Fibroblast of the conjunctiva (primary cell): ENCODE results near the gene MRPL54.

Experiments used
- DNase-seq: peaks from one replicate; pipeline ENCODE4 v3.0.0-alpha.2; 2010; ENCODE audit warnings: low read depth

MRPL54 gene

GRCh38 chr19:3785451-3785937 lies 23.0 kb downstream of the MRPL54 start:
- no peak for DNase-seq

DNA sequence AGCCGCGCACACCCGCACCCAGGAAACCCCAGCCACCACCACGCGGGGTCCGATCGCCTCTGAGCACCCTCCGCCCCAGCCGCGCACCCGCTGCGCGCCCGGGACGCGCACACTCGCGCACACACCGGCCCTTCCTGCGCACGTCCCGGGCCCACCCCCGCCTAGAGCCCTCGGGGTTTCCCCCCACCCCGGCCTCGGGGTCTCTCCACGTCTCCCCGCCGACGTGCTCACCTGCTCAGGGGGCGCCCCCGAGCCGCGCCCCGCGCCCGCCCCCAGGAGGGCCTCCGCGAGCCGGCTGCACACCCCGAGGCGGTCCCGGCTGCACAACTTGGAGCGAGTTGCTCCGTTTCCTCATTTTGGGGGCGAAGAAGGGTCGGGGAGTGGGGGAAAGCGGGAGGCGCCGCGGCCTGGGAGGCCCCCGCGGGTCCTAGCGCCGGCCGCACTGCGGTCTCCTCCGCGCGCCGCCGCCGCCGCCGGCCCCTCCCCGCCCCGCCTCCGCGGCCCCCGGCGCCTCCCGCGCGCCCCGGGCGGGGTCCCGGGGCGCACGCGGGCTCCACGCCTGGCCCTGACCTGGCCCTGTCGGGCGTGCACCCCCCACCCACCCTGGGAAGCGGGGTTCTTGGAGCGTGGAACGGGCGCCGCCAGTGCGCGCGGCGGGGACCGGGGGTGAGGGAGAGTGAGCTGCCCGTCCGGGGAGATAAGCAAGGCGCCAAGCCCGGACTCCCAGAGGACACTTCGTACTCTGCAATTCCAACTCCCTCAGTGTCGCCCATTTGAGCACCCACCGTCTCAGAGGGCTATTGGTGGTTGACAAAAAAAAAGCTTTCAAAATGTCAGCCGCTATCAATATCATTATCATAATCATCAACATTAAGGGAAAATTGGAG lies 23.7 kb downstream of the MRPL54 start, which contains the start of gene MATK:
MATK (minus strand) TSS at position 444 of the 887 bp plus-strand sequence. CDS start 1,246 bp downstream, outside the sequence.
- DNase-seq, result no peak

GRCh38 chr19:3788996-3789778 lies 26.7 kb downstream of the MRPL54 start:
- no peak for DNase-seq

GRCh38 chr19:3790209-3790734 lies 27.8 kb downstream of the MRPL54 start:
- no peak for DNase-seq

GRCh38 chr19:3790941-3791340 lies 28.5 kb downstream of the MRPL54 start:
- no peak for DNase-seq

GRCh38 chr19:3792114-3792513 lies 29.6 kb downstream of the MRPL54 start:
- DNase-seq, result no peak

DNA sequence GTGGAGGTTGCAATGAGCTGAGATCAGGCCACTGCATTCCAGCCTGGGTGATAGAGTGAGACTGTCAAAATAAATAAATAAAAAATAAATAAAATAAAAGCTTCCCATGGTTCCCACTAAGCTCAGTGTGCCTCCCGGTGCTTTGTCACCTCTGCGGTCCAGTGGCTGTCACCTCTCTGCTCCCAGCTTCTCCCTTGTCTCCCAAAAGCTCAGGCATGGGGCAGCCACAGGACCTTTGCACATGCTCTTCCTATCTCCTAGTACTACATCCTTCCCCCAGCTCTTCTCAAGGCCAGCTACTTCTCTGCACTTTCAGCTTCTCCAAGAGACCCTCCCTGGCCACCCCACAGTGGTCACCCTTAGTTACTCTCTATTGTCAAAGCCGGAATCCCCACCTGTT lies 31.3 kb downstream of the MRPL54 start:
- DNase-seq, result no peak

DNA sequence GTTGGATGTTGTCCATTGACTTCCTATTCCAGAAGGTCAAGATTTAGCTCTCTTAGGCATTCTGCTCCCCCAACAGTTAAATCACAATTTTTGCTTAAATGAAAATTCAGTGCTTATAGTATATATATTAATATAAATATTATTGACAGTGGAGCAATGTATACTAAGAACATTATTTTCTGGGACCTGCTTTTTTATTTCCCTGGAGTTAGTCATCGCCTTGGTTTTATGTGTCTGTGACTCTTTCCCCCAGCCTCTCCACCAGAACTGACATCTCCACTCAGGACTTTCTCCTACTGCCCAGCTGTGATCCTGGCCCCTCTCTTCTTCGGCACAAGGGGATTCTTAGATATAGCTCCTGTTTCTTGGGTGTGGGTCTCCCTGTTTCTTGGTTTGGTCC lies 33.9 kb downstream of the MRPL54 start:
- no peak for DNase-seq

GRCh38 chr19:3798137-3798536 lies 35.7 kb downstream of the MRPL54 start:
- no peak for DNase-seq

DNA sequence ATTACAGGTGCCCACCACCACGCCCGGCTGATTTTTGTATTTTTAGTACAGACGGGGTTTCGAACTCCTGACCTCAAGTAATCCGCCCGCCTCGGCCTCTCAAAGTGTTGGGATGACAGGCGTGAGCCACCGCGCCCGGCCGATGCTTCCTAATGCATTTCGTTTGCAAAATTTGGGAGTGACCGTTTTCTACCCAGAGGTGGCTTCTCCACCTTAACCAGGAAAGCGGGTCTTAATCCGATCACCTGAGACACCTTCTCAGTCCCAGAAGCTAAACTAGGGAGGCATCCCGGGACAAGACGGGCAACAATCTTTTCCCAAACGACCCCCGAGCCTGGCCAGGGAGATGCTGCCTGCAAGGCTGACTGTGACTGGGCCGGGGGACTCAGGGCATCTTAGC lies 38.5 kb downstream of the MRPL54 start:
- no peak for DNase-seq

DNA sequence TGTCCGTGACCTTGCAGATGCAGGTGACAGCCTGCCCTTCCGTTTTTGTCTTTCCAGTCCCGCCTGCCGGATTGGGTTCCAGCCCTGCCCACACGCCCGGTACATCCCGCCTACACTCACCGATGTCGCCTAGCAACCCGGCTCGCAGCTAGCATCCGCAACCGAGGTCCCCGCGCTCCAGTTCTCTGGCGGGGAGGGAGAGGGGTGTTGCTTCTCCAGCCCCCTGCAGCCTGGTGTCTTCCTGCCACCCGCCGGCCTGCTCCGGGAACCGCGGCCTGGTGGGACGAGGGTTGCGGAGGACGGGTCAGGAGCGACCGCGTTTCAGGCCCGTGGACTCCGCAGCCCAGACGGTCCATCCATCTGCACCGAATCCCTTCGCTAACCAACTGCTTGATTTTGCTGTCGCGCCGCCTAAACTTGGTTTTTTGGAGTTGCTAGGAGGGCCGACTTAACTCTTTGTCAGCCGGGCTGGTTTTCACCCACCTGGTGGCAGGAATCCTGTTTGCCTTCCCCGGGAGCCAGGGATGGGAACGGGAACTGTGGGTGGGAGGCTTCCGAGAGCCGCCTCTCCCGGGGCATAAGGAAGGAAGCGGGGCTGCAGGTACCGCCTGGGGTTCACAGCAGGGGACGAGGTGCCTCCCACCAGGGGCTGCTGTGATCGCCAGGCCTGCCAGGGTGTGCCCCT lies 39.1 kb downstream of the MRPL54 start:
- DNase-seq, result no peak

- DNase-seq, result no peak
Observed at GRCh38 chr19:3803114-3803888, 40.8 kb downstream of the MRPL54 start.

DNA sequence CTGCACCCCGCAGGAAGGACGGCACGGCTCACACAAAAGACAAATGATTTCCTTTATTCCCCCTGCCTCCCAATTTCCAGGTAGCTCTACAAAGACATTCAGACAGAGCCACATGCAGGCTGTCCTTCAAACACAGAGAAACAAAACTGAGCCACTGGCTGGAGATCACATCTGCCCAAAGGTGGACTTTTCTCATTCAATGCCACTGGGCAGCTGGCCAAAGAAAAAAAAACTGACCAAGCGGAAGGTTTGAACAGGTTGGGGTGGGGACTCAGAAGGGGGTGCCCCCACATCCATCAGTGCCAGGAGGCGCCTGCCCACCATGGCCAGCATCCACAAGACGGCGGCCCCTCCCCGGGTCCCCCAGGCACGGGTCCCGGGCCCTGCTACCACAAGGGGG lies 41.5 kb downstream of the MRPL54 start:
- DNase-seq, result no peak

DNA sequence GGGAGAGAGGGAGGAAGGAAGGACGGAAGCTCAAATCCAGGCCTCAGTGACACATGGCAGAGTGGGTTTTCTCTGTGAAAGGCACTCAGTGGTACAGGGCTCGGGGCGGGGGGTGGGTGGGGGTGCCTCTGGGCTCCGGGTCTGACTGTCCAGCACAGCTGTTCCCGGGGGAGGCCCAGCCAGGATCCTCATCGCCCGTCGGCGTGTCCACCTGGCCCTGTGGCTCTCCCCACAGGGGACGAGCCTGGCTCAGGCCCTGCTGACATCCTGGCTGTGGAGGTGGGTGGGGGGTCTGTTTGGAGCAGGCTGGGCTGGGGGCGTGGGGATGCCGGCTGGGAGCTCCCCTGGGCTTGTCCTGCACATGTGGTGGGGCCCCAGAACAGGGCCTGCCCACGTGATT lies 41.9 kb downstream of the MRPL54 start:
- no peak for DNase-seq

- DNase-seq, result no peak
Observed at GRCh38 chr19:3805859-3806258, 43.4 kb downstream of the MRPL54 start.

- DNase-seq, result no peak
Observed at GRCh38 chr19:3807131-3807480, 44.6 kb downstream of the MRPL54 start.

DNA sequence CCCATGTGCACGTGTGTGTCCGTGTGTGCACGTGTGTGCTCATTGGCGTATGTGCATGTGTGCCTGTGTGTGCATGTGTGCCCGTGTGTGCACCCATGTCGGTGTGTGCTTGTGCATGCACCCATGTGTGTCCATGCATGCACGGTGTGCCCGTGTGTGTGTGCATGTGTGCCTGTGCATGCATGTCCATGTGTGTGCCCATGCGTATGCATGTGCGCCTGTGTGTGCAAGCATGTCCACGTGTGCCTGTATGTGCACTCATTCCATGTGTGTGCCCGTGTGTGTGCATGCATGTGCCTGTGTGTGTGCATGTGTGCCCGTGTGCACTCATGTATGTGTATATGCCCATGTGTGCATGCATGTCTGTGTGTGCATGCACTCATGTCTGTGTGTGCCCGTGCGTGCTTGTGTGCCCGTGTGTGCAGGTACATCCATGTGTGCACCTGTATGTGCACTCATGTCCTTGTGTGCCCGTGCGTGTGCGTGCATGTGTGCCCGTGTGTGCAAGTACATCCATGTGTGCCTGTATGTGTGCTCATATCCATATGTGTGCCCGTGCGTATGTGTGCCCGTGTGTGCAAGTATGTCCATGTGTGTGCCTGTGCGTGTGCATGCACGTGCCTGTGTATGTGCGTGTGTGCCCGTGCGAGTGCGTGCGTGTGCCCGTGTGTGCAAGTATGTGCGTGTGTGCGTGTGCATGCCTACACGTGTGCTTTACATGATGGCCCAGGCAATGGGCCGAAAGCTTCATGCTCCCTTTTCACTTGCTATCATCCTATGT lies 45.3 kb downstream of the MRPL54 start:
- DNase-seq, result no peak

- DNase-seq, result no peak
Observed at GRCh38 chr19:3808420-3809143, 46.1 kb downstream of the MRPL54 start.

DNA sequence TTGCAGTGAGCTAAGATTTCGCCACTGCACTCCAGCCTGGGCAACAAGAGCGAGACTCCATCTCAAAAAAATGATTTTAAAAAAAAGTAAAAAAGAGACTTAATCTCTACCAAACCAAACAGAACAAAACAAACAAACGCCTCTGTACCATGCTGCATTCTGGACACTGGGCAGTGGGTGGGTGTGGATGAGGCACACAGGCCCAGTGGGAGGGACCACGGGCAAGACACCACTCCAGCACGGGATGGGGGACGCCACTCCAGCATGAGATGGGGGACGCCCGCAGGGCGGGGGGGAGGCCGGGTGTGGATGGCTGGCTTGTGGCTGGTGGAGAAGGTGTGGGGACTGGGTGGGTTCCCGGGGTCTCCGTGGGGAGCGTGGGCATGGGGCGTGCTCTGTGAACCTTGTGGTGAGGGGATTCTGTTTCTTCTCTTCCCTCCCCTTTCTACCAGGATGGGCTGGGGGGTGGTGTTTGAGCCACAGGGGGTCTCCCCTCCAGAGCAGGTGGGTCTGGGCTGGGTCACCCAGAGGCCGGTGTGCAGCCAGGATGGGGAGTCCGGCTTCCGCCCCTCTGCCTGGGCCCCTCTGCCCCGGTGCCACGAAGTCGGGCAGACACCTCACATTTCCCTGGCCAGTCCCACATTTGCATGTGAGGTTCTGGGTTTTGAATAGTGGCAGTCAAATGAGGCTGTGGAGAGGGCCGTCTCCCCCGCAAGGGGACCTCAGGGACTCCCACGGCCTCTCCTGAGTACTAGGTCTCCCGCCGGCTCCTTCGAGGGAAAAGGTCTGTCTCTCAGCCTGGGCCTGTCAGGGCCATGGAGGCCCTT lies 47.6 kb downstream of the MRPL54 start:
- DNase-seq, result no peak
